Stimulated activated CD4-positive, alpha-beta T cell treated with anti-CD3 and anti-CD28 coated beads, TNF-alpha, amount 100 ng/mL, for 1 hour (primary cell): ENCODE measurements around the gene DCDC2C.

ENCODE experiments used
- DNase-seq, 3 donors: peaks; one replicate each; pipeline ENCODE4 v3.0.0-alpha.2; 2020; ENCODE audit warnings: low read depth in 3 of 3, low spot score in 1 of 3

The DCDC2C gene

GRCh38 chr2:3672861-3673678, 30.3 kb upstream of the DCDC2C start:
- DNase-seq: no peak

- DNase-seq: no peak
Measured at GRCh38 chr2:3674066-3674845, 29.1 kb upstream of the DCDC2C start.

- no peak for DNase-seq
Measured at GRCh38 chr2:3675687-3676086, 27.7 kb upstream of the DCDC2C start.

GRCh38 chr2:3677436-3677835, 25.9 kb upstream of the DCDC2C start:
- DNase-seq: no peak

GRCh38 chr2:3678212-3678611, 25.2 kb upstream of the DCDC2C start:
- no peak for DNase-seq

- DNase-seq: no peak
Measured at GRCh38 chr2:3679180-3679579, 24.2 kb upstream of the DCDC2C start.

- no peak for DNase-seq
Measured at GRCh38 chr2:3679616-3680393, 23.6 kb upstream of the DCDC2C start.

GRCh38 chr2:3680548-3681345, 22.6 kb upstream of the DCDC2C start:
- no peak for DNase-seq

GRCh38 chr2:3681625-3682024, 21.8 kb upstream of the DCDC2C start:
- DNase-seq: no peak

- DNase-seq: no peak
Measured at GRCh38 chr2:3682811-3683210, 20.6 kb upstream of the DCDC2C start.

- DNase-seq: no peak
Measured at GRCh38 chr2:3683748-3684454, 19.5 kb upstream of the DCDC2C start.

- no peak for DNase-seq
Measured at GRCh38 chr2:3689998-3690748, 13.2 kb upstream of the DCDC2C start.

GRCh38 chr2:3692375-3692774, 11.0 kb upstream of the DCDC2C start:
- no peak for DNase-seq

- DNase-seq: no peak
Measured at GRCh38 chr2:3696545-3696944, 6.8 kb upstream of the DCDC2C start.

GRCh38 chr2:3701071-3701470, 2.3 kb upstream of the DCDC2C start:
- DNase-seq: no peak

GRCh38 chr2:3703757-3704355, 481 bp downstream of the DCDC2C start:
- no peak for DNase-seq

- DNase-seq: no peak
Measured at GRCh38 chr2:3704692-3705091, 1.3 kb downstream of the DCDC2C start.

GRCh38 chr2:3705782-3706181, 2.4 kb downstream of the DCDC2C start:
- DNase-seq: no peak

GRCh38 chr2:3706892-3707291, 3.5 kb downstream of the DCDC2C start:
- DNase-seq: no peak
